Calu3 (cell line): Measurements from ENCODE around the gene TRPC4. TPM values are rescaled to one million over a fixed set of nuclear protein-coding genes. Genes with fewer than 3 reads are reported as not detected.

Experiments used
- BruUV-seq: library from RNA; stranded (reverse); fragments of 400-500 nt; replicated peaks from 2 replicates; lab custom pipeline; 2021; lab: Mats Ljungman, UMichigan
- CTCF ChIA-PET: fragments of 300-600 bp; sonication (Branson Sonifier 250); formaldehyde crosslinking; loops from one replicate; lab custom pipeline; 2022; ENCODE audit warnings: antibody characterized with exemption; lab: Charles Lee
- DNase-seq: peaks from one replicate; pipeline ENCODE4 v3.0.0; 2022
- H3K27ac Mint-ChIP-seq: one replicate; pipeline ENCODE4 v1.8.0; 2022; ENCODE audit warnings: mixed read lengths; ENCODE audit not compliant: unreplicated experiment
- H3K27me3 Mint-ChIP-seq: one replicate; pipeline ENCODE4 v1.8.0; 2022; ENCODE audit warnings: mixed read lengths; ENCODE audit not compliant: unreplicated experiment
- H3K36me3 Mint-ChIP-seq: one replicate; pipeline ENCODE4 v1.8.0; 2022; ENCODE audit warnings: mild to moderate bottlenecking, moderate library complexity, mixed read lengths; ENCODE audit not compliant: insufficient read depth, unreplicated experiment
- H3K4me1 Mint-ChIP-seq: one replicate; pipeline ENCODE4 v1.8.0; 2022; ENCODE audit warnings: mild to moderate bottlenecking, low read depth, mixed read lengths; ENCODE audit not compliant: unreplicated experiment
- H3K4me3 Mint-ChIP-seq: one replicate; pipeline ENCODE4 v1.8.0; 2022; ENCODE audit warnings: mild to moderate bottlenecking, low read depth, moderate library complexity, mixed read lengths; ENCODE audit not compliant: unreplicated experiment
- H3K9me3 Mint-ChIP-seq: one replicate; pipeline ENCODE4 v1.8.0; 2022; ENCODE audit warnings: low read depth, mixed read lengths; ENCODE audit not compliant: unreplicated experiment
- intact Hi-C: fragments of 100-400 bp; cut with micrococcal nuclease; formaldehyde crosslinking; loops from one replicate; pipeline ENCODE4 v1.10.0; 2022; ENCODE audit not compliant: unreplicated experiment
- total RNA-seq: library from RNA; stranded (reverse); gene quantifications from 2 replicates; pipeline ENCODE4 v1.2.3, GENCODE V29; 2022
- TF ChIP-seq, protein P1 (sequence below): fragments of 200-600 bp; IDR thresholded peaks from one replicate; pipeline ENCODE4 v1.8.0; 2022; ENCODE audit warnings: antibody characterized with exemption; ENCODE audit not compliant: unreplicated experiment

The TRPC4 gene
- total RNA-seq, 1 experiment from 2014 or later, result not detected

DNA sequence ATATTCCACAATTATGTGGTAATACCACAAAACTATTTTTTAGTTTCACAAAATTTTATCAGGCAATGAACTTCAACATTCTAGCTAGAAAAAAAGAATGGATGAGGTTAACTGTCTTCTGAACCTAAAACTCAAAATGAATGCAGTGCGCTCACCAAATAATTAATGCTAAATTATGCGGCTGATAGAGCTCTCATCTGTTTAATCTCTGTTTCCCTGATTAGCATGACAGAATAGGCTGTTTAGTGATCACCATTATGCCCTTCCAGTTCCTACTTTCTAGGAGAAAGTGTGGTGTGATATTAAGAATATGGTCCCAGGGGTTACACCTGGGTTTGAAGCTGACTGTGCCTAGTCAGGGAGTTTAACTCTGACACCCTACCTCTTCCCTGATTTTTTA is 228.2 kb downstream of the TRPC4 start:
- DNase-seq, result no peak
- intact Hi-C loops, result loop anchor here (5.0 to 10.0 kb wide), 4 partner anchors 123 to 941 kb away; no protein-coding TSS in a partner anchor
- BruUV-seq, result no TSS peak

DNA sequence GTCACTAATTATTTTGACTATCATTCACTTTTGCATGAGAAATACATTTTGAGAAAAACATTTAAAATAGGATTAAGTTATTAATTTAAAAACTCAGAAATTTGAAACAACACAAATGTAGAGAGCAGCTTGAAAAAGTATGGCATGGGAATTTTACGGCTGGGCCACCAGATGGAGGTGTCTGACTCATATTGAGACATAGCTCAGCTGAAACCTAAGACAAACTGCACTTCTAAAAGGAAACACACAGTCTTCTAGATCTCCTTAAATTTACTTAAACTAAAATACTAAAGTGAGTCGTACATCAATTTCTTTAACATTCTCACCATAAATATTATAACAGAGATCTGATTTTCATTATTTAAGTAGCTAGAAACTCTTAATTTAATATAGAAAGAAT is 229.1 kb downstream of the TRPC4 start:
- no peaks in the 10 kb centered on the region for H3K36me3 Mint-ChIP-seq
- intact Hi-C loops, result loop anchor here (5.0 to 10.0 kb wide), 4 partner anchors 124 to 942 kb away; no protein-coding TSS in a partner anchor
- H3K9me3 Mint-ChIP-seq, result no peaks in the 10 kb centered on the region
- BruUV-seq, result no TSS peak
- CTCF ChIA-PET, result interaction anchor here (0.6 to 1.9 kb wide), 4 partner anchors 17 to 942 kb away, joined by 3 to 6 read pairs (median 4); no protein-coding TSS in a partner anchor
- H3K27ac Mint-ChIP-seq, result no peak overlapping the region
- TF ChIP-seq, protein P1, sequence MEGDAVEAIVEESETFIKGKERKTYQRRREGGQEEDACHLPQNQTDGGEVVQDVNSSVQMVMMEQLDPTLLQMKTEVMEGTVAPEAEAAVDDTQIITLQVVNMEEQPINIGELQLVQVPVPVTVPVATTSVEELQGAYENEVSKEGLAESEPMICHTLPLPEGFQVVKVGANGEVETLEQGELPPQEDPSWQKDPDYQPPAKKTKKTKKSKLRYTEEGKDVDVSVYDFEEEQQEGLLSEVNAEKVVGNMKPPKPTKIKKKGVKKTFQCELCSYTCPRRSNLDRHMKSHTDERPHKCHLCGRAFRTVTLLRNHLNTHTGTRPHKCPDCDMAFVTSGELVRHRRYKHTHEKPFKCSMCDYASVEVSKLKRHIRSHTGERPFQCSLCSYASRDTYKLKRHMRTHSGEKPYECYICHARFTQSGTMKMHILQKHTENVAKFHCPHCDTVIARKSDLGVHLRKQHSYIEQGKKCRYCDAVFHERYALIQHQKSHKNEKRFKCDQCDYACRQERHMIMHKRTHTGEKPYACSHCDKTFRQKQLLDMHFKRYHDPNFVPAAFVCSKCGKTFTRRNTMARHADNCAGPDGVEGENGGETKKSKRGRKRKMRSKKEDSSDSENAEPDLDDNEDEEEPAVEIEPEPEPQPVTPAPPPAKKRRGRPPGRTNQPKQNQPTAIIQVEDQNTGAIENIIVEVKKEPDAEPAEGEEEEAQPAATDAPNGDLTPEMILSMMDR, result no peak
- H3K4me1 Mint-ChIP-seq, result no peaks in the 10 kb centered on the region
- DNase-seq, result peak; percentile 28
- H3K27me3 Mint-ChIP-seq, result no peaks in the 10 kb centered on the region
- H3K4me3 Mint-ChIP-seq, result no peak overlapping the region

More for the DNA sequence above, 228.2 kb downstream of the TRPC4 start:
- no peaks in the 10 kb centered on the region for H3K4me1 Mint-ChIP-seq
- H3K9me3 Mint-ChIP-seq, result no peaks in the 10 kb centered on the region
- H3K36me3 Mint-ChIP-seq, result no peaks in the 10 kb centered on the region
- H3K27ac Mint-ChIP-seq, result no peak overlapping the region
- no peaks in the 10 kb centered on the region for H3K27me3 Mint-ChIP-seq
- CTCF ChIA-PET, result interaction anchor here (1.9 kb wide), 1 partner anchor 941 kb away, joined by 6 read pairs; no protein-coding TSS in a partner anchor
- TF ChIP-seq, protein P1, result no peak
- no peak overlapping the region for H3K4me3 Mint-ChIP-seq

DNA sequence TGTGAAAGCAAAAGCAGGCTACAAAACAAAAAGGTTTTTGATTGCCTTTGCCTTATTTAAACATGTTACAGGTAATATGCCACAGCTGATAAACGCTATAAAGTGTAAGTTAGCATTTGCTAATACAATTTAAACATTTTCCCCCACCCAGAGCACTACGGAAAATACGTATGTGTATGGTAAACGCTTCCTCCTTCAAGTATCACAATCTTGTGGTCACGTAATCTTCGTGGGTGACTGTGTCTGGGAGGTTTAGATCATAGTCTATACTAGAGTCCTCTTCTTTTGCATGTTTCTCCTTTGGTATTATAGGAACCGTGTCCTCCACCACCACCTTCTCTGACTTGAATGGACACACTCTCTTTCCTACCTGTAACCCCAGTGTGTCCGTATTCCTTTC is 232.9 kb downstream of the TRPC4 start:
- no peak overlapping the region for H3K4me3 Mint-ChIP-seq
- no peak for DNase-seq
- H3K4me1 Mint-ChIP-seq, result no peaks in the 10 kb centered on the region
- BruUV-seq, result no TSS peak
- no peaks in the 10 kb centered on the region for H3K36me3 Mint-ChIP-seq
- H3K27ac Mint-ChIP-seq, result no peak overlapping the region
- H3K9me3 Mint-ChIP-seq, result no peaks in the 10 kb centered on the region
- H3K27me3 Mint-ChIP-seq, result no peaks in the 10 kb centered on the region
- intact Hi-C loops, result no loop called here
- CTCF ChIA-PET, result no interaction called here
- TF ChIP-seq, protein P1, result no peak

DNA sequence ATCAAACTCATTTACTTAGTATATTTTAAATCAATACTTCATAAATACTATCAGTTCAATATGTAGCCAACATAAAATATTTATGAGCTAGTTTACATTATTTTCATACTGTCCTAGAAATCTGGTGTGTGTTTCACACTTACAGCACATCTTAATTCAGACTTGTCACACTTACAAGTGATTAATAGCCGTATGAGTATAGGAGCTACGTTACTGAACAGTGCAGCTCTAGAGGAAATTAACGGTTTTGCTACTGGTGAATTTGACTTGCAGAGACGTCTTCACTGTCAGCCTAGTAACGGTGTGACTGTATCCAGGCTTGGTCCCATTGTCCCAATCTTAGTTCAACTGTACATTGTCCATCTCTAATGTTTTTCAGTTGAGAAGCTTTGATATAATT is 237.3 kb downstream of the TRPC4 start:
- intact Hi-C loops, result no loop called here
- CTCF ChIA-PET, result no interaction called here
- Mint-ChIP-seq H3K9me3 (no peaks in the 10 kb centered on the region), H3K4me3 (no peak overlapping the region), H3K27me3 (no peaks in the 10 kb centered on the region), H3K4me1 (no peaks in the 10 kb centered on the region), H3K27ac (no peak overlapping the region), H3K36me3 (no peaks in the 10 kb centered on the region)
- DNase-seq, result no peak
- TF ChIP-seq, protein P1, result no peak
- no TSS peak for BruUV-seq
